GM19023 (cell line): ENCODE measurements around the gene GOSR1.
"Not testable (repeated sequence)": the region's sequence is repeated elsewhere in the genome, so short reads cannot be mapped to it uniquely, and the experiment has no call there.

Experiments
- ATAC-seq: cut with Tn5 transposase; IDR thresholded peaks from one replicate; pipeline ENCODE4 v1.9.1; 2021; ENCODE audit warnings: mild to moderate bottlenecking, moderate library complexity; ENCODE audit not compliant: unreplicated experiment

Gene GOSR1

GRCh38 chr17:30477083-30477773 lies at the start of gene GOSR1:
TSS of gene GOSR1 (plus strand) at chr17:30477408. CDS start at chr17:30477434, 26 bp downstream.
- ATAC-seq, result peak; percentile 94

GRCh38 chr17:30427611-30428010 lies 49.6 kb upstream of the GOSR1 start:
- no peak for ATAC-seq

- ATAC-seq, result no peak
These were observed 48.1 kb upstream of the GOSR1 start for GRCh38 chr17:30429155-30429554.

GRCh38 chr17:30433514-30433913 lies 43.7 kb upstream of the GOSR1 start:
- no peak for ATAC-seq

- ATAC-seq, result no peak
These were observed 40.5 kb upstream of the GOSR1 start for GRCh38 chr17:30436729-30437128.

- ATAC-seq, result no peak
These were observed 33.5 kb upstream of the GOSR1 start for GRCh38 chr17:30443721-30444120.

GRCh38 chr17:30446640-30447039 lies 30.6 kb upstream of the GOSR1 start:
- ATAC-seq, result not testable (repeated sequence)

- no peak for ATAC-seq
These were observed 27.7 kb upstream of the GOSR1 start for GRCh38 chr17:30449480-30449879.

- no peak for ATAC-seq
These were observed 26.8 kb upstream of the GOSR1 start for GRCh38 chr17:30450125-30451027.

GRCh38 chr17:30454635-30455034 lies 22.6 kb upstream of the GOSR1 start:
- no peak for ATAC-seq

GRCh38 chr17:30458371-30458770 lies 18.8 kb upstream of the GOSR1 start:
- no peak for ATAC-seq

GRCh38 chr17:30458797-30459413 lies 18.3 kb upstream of the GOSR1 start:
- ATAC-seq, result not testable (repeated sequence)

- no peak for ATAC-seq
These were observed 8.7 kb upstream of the GOSR1 start for GRCh38 chr17:30468465-30468864.

- ATAC-seq, result no peak
These were observed 4.8 kb upstream of the GOSR1 start for GRCh38 chr17:30472238-30472890.

- no peak for ATAC-seq
These were observed 2.0 kb upstream of the GOSR1 start for GRCh38 chr17:30475206-30475605.

GRCh38 chr17:30476726-30477082 lies 504 bp upstream of the GOSR1 start:
- ATAC-seq, result peak; percentile 11

- ATAC-seq, result no peak
These were observed 537 bp downstream of the GOSR1 start for GRCh38 chr17:30477774-30478115.

GRCh38 chr17:30482555-30482954 lies 5.3 kb downstream of the GOSR1 start:
- no peak for ATAC-seq

GRCh38 chr17:30483159-30483558 lies 6.0 kb downstream of the GOSR1 start:
- ATAC-seq, result no peak

- no peak for ATAC-seq
These were observed 16.6 kb downstream of the GOSR1 start for GRCh38 chr17:30493780-30494179.

GRCh38 chr17:30495586-30495985 lies 18.4 kb downstream of the GOSR1 start:
- ATAC-seq, result no peak
